Choroid plexus epithelial cell (primary cell): ENCODE data around the gene HPS4.

Source experiments
- DNase-seq: peaks from one replicate; pipeline ENCODE4 v3.0.0-alpha.2; 2010; ENCODE audit warnings: low read depth
- H3K4me3 ChIP-seq: 2 replicates; pipeline ENCODE4 v1.5.1; 2011; ENCODE audit warnings: low read depth, mild to moderate bottlenecking, control low read depth, low read length, moderate library complexity
- CTCF ChIP-seq: conservative IDR thresholded peaks from 2 replicates; pipeline ENCODE4 v1.5.1; 2011; ENCODE audit warnings: low read depth, mild to moderate bottlenecking, control low read depth, inconsistent platforms, low read length, moderate library complexity

The HPS4 gene

DNA sequence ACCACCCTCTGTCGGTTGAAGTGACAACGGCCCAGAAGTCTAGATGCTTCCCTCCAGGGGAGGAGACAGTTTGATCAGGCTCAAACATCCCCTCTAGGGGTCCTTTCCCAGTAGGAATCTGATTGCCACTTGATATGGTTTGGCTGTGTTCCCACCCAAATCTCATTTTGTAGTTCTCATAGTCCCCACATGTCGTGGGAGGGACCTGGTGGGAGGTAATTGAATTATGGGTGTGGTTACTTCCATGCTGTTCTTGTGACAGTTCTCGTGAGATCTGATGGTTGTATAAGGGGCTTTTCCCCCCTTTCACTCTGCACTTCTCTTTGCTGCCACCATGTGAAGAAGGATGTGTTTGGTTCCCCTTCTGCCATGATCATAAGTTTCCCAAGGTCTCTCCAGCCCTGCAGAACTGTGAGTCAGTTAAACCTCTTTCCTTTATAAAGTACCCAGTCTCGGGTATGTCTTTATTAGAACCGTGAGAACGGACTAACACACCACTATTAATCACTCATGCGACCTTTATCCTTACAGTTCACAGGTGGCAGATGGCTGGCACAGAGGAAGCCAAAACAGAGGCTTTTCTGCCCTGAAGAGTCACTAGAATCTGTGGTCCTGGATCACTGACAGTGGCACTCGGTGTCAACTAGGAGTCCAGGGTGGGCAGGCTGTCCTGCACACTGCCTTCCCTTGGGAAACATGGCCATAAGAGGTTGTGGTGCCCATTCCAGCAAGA lies 33.0 kb downstream of the HPS4 start:
- no peak for TF ChIP-seq CTCF
- no peak overlapping the region for H3K4me3 ChIP-seq
- no peak for DNase-seq

GRCh38 chr22:26448941-26449340 lies 34.6 kb downstream of the HPS4 start:
- no peak for DNase-seq
- no peak for TF ChIP-seq CTCF
- H3K4me3 ChIP-seq: no peak overlapping the region

DNA sequence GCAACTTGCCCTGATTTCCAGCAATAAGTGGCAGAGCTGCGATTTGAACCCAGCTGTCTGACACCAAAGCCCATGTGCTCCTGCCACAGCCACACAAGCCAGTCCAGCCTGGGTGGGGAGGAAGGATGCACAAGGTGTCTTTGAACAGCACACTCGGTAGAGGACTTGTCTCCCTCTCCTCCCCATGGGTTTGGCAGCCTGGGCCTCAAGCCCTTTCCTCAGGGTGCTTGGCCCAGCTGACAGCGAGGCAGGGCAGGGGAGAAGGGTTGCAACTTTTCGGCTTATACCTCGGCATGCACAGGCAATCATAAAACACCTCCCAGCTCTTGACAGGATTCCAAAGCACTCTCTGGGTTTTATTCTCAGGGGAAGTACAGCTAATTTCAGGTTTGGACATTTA lies 35.2 kb downstream of the HPS4 start:
- TF ChIP-seq CTCF: no peak
- no peak overlapping the region for H3K4me3 ChIP-seq
- DNase-seq: no peak

- H3K4me3 ChIP-seq: no peak overlapping the region
- TF ChIP-seq CTCF: no peak
- no peak for DNase-seq
Observed at GRCh38 chr22:26447584-26448329, 35.8 kb downstream of the HPS4 start.

- no peak for DNase-seq
- no peak overlapping the region for H3K4me3 ChIP-seq
- no peak for TF ChIP-seq CTCF
Observed at GRCh38 chr22:26446808-26447515, 36.6 kb downstream of the HPS4 start.

DNA sequence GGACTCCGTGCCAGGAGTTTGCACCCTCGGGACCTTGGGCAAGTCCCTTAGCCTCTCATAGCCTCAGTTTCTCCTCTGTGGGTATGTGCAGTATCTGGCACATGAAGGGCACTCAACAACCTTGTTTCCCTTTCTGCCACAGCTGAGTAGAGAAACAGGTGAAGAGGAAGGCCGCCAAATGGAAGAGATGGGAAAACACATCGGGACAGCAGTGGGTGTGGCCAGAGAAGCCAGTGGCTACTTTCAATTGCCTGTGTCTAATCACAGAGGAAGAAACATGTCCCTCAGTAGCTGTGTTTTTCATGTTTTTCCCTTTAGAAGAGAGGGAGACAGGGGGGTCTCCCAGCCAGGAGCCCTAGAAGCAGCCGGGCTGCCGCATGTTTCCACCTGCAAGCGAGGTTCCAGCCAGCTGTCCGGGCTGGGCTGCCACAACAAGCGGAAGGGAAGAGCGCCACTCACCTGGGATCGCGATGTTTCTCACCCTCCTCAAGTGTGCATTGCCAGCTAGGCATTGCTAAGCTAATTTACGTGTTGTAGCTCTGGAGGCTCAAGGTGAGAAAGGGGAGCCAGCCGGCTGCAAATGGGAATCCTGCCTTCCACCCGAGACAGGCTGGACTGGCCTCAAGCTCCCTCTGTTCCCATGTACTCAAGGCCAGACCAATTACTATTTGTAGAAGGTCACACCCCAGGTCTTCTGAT lies 37.9 kb downstream of the HPS4 start:
- TF ChIP-seq CTCF: no peak
- no peak for DNase-seq

More for the DNA sequence above, 37.9 kb downstream of the HPS4 start:
- H3K4me3 ChIP-seq: no peak overlapping the region
